KBM-7 (cell line): ENCODE data around the gene EMC9.
A peak's percentile ranks its signal among the peaks of the same experiment; 100 is the strongest.
"Not testable (repeated sequence)": the region's sequence is repeated elsewhere in the genome, so short reads cannot be mapped to it uniquely, and the experiment has no call there.

Experiments
- DNase-seq: peaks from one replicate; pipeline ENCODE4 v3.0.0-alpha.2; 2015
- in situ Hi-C: fragments of 300-500 bp; cut with MboI; formaldehyde crosslinking; loops from 2 replicates; pipeline ENCODE4 v1.14.3; 2020; ENCODE audit warnings: low sequenced_read_pairs, low pct_unique_long_range_greater_than_20kb, mixed read lengths

EMC9 gene

DNA sequence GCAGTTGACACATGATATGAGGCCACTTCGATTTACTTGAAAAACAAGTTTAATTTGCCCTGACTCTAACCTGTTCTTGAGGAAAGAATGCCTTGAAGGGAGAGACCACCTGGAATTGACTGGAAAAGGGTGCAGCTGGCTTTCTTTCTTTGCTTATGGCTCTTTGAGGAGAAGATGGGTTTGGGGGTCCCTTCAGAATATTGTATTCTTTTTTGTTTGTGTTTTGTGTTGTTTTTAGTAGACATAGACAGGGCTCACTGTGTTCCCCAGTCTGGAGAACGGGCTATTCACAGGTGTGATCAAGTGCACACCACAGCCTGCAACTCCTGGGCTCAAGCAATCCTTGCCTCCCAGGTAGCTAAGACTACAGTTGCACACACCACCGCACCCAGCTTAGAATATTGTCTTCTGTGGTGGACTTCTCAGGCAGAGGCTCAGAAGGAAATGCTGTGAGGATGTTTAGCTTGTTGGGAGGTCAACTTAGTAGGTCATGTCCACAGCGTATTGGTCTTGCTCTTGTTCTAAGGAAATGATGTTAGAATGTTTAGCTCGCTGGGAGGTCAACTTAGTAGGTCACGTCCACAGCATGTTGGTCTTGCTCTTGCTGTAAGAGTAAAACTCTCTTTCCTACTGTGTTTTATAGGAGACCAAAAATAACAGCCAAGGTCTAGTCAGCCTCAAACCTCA lies 25.1 kb downstream of the EMC9 start:
- in situ Hi-C loops, result no loop called here

DNA sequence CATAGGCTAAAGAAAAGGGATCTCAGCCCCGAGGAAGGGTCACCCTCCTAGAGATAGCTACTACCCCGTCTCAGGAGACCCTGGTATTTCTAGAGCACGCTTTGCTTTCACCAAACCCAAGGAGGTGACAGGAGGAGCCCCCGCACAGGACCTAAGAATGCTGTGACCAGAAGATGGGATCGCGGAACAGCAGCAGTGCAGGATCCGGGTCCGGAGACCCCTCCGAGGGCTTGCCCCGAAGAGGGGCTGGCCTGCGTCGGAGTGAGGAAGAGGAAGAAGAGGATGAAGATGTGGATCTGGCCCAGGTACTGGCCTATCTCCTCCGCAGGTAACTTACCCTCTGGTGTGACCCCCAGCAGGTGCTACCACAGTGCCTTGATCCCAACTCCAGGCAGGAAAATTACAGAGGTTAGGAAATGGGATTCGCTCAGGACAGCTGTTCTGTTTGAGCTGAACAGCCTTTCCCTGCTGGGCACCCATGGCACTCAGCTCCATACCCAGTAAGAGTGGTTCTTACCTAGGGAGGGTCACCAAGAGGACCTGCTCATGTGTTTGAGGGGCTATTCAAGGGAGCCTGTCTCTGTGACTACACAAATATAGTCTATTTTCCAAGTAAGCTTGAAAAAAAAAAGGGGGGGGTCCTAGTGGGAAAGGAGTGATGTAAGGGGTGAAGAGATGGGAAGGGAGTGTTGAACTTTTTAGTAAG lies 25.8 kb downstream of the EMC9 start:
- no peak for DNase-seq
- in situ Hi-C loops, result no loop called here

More for the DNA sequence above, 25.1 kb downstream of the EMC9 start:
- no peak for DNase-seq

- in situ Hi-C loops, result no loop called here
- peak; percentile 100 for DNase-seq
These were observed 26.6 kb downstream of the EMC9 start, which contains the start of the genes DCAF11 and NRL for GRCh38 chr14:24114532-24115421. TSS of gene DCAF11 (plus strand) at chr14:24114777. CDS start at chr14:24115595, 818 bp downstream. TSS of gene NRL (minus strand) at chr14:24114949. CDS start at chr14:24082848, 32,101 bp downstream.

GRCh38 chr14:24113801-24114531 lies 27.4 kb downstream of the EMC9 start:
- DNase-seq, result peak; percentile 95
- in situ Hi-C loops, result no loop called here

- DNase-seq, result no peak
- in situ Hi-C loops, result no loop called here
These were observed 28.0 kb downstream of the EMC9 start for GRCh38 chr14:24113379-24113800.

- in situ Hi-C loops, result no loop called here
- DNase-seq, result no peak
These were observed 30.9 kb downstream of the EMC9 start for GRCh38 chr14:24110523-24110922.

DNA sequence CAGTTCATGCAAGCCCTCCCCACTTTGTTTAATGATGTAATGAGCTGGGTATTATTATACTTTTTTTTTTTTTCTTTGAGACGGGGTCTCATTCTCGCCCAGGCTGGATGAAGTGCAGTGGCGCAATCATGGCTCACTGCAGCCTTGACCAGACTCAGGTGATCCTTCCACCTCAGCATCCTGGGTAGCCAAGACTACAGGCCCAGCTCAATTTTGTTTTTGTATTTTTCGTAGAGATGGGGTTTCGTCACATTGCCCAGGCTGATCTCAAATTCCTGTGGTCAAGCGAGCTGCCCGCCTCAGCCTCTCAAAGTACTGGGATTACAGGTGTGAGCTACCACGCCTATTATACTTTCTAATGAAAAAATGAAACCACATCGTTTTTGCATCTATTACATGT lies 31.3 kb downstream of the EMC9 start:
- in situ Hi-C loops, result no loop called here
- no peak for DNase-seq

DNA sequence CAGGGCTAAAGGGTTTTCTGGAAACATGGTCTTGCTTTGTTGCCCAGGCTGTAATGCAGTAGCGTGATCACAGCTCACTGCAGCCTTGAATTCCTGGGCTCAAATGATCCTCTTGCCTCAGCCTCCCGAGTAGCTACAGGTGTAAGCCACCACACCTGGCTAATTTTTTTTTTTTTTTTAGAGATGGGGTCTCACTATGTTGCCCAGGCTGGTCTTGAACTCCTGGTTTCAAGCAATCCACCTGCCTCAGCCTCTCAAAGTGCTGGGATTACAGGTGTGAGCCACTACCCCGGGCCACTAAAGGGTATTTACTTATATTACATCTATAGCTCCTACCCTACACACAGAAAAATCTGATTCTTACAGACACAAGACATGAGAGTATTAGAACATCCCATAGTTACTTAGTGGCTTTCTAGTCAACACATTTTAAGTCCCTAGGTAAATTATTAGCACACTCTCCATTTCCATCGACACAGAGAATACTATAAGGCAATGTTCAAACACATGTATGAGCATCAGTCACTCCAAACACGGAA lies 33.0 kb downstream of the EMC9 start:
- in situ Hi-C loops, result no loop called here
- DNase-seq, result no peak

DNA sequence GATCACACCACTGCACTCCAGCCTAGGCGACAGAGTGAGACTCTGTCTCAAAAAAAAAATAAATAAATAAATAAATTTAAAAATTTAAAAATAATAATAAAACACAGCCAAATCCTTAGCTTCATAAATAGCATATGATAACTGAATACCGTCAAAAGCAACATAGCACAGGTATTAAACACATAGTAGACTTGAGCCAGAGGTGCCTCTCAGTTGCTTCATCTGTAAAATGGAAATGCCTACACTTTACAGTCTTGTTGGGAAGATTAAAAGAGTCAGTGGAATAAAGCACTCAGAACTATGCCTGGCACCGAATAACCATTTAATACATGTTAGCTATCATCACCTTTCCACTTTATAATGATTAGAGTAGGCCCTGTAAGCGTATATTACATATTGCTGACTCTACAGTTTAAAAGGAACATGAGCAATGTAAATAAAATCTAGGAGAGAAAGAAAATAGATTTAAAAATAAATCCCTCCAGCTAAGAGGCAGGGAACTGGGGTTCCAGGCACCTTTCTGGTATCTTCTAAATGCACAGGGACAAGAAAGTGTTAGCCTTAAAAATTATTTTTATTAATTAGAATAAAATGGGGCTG lies 34.6 kb downstream of the EMC9 start:
- in situ Hi-C loops, result no loop called here

GRCh38 chr14:24105609-24106239 lies 35.7 kb downstream of the EMC9 start:
- in situ Hi-C loops, DNase-seq: not testable (repeated sequence)

More for the DNA sequence above, 34.6 kb downstream of the EMC9 start:
- DNase-seq, result no peak

DNA sequence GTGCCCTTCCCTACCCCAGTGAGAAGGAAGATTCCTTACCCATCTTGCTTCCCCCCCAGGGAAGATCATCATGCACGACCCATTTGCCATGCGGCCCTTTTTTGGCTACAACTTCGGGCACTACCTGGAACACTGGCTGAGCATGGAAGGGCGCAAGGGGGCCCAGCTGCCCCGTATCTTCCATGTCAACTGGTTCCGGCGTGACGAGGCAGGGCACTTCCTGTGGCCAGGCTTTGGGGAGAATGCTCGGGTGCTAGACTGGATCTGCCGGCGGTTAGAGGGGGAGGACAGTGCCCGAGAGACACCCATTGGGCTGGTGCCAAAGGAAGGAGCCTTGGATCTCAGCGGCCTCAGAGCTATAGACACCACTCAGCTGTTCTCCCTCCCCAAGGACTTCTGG lies 37.9 kb downstream of the EMC9 start:
- in situ Hi-C loops, result no loop called here
- DNase-seq, result no peak

GRCh38 chr14:24102357-24103048 lies 38.9 kb downstream of the EMC9 start:
- DNase-seq, result no peak
- in situ Hi-C loops, result no loop called here

DNA sequence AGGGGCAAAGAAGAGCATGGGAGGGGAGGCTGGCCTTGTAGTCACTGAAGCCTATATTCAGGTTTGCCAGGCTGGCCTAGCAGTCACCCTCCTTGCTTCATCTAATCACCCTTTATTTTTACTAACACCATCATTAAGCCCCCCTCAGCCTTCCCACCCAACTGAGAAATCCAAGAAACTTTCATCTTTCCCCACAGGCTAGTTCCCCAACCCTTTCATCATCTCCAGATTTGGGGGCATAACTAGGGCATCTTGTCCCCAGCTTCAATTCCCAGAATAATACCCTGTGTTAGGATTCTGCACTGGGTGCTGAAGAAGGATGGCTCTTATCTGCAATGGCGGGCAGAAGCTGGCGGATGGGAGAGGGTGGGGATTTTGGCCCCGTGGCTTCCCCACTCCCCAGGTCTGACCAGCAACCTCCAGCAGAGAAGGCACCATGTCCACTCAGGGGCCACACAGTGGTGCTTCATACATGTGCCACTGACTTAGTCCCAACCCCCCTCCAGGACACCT lies 40.4 kb downstream of the EMC9 start:
- DNase-seq, result no peak
- in situ Hi-C loops, result no loop called here

GRCh38 chr14:24100197-24100981 lies 41.0 kb downstream of the EMC9 start:
- DNase-seq, result no peak
- in situ Hi-C loops, result no loop called here

GRCh38 chr14:24098927-24099813 lies 42.2 kb downstream of the EMC9 start:
- in situ Hi-C loops, result no loop called here

More at GRCh38 chr14:24098927-24099813, 42.2 kb downstream of the EMC9 start:
- DNase-seq, result no peak
